SK-N-MC (cell line): ENCODE data around the gene ETS2.

Experiments
- EZH2 ChIP-seq: fragments of 200-600 bp; sonication (generic); IDR thresholded peaks from one replicate; pipeline ENCODE4 v1.6.1; 2017; ENCODE audit warnings: antibody characterized with exemption
- FOXP2 ChIP-seq: optimal IDR thresholded peaks from 2 replicates; pipeline ENCODE3; 2011; ENCODE audit warnings: mild to moderate bottlenecking, moderate library complexity; ENCODE audit not compliant: insufficient read depth; ENCODE audit errors: extremely low read length, control extremely low read depth
- POLR2AphosphoS5 ChIP-seq: IDR thresholded peaks from 2 replicates; pipeline ENCODE4 v1.6.1; 2012; ENCODE audit warnings: mild to moderate bottlenecking, low read depth, low read length, borderline replicate concordance

- TF ChIP-seq EZH2 (no peak), POLR2AphosphoS5 (no peak), FOXP2 (no peak)
Measured at GRCh38 chr21:38840456-38841300, 34.9 kb downstream of the ETS2 start.
